K562 (cell line): ENCODE data around the gene C2orf66. TPM values are rescaled to one million over a fixed set of nuclear protein-coding genes. Genes with fewer than 3 reads are reported as not detected.

ENCODE experiments used
- ATAC-seq: fragments of 200-7000 bp; cut with Tn5 transposase; 3 replicates; pipeline ENCODE4 v1.9.1; 2020; ENCODE audit warnings: moderate library complexity
- BruUV-seq: library from RNA; stranded (reverse); fragments of 400-500 nt; replicated peaks from 2 replicates; lab custom pipeline; 2021; lab: Mats Ljungman, UMichigan
- CTCF ChIA-PET: fragments of 300-600 bp; formaldehyde crosslinking; extraction: SDS; loops from one replicate; lab custom pipeline; 2021; ENCODE audit warnings: low intra/inter-chr PET ratio; lab: Yijun Ruan, JAX
- POLR2A ChIA-PET: fragments of 300-600, 350-650 bp; sonication (Branson Sonifier 250); formaldehyde crosslinking; extraction: SDS; loops from one replicate; lab custom pipeline; 2021; ENCODE audit warnings: antibody characterized with exemption, inconsistent platforms; lab: Yijun Ruan, JAX
- DNase-seq, 4 experiments: peaks; one replicate each; pipeline versions ENCODE4 v3.0.0 to v3.0.0-alpha.2; 2011 to 2018; ENCODE audit warnings: low spot score in 3 of 4, mixed read lengths in 3 of 4; ENCODE audit errors: extremely low read depth in 1 of 4
- FAIRE-seq: peaks from 2 replicates; lab custom pipeline; 2011; peaks lifted over from hg19 to GRCh38; lab: Jason Lieb, UNC
- H2AFZ ChIP-seq: 2 replicates; pipeline ENCODE4 v1.6.0; 2011; ENCODE audit warnings: low read depth, low read length, control low read depth, inconsistent platforms
- H3K27ac ChIP-seq: fragments of 200-600 bp; 3 replicates; pipeline ENCODE4 v1.8.0; 2011; ENCODE audit warnings: low read depth, mild to moderate bottlenecking, control low read depth, inconsistent platforms, low read length, moderate library complexity, mixed read lengths; ENCODE audit errors: extremely low read depth
- H3K27me3 ChIP-seq, 2 experiments: fragments of 300-600 bp in 1 of 2; 2 replicates in 1 of 2; 3 replicates in 1 of 2; pipeline versions ENCODE4 v1.6.0 to v1.8.0; 2011; ENCODE audit warnings: inconsistent platforms in 2 of 2, low read length in 2 of 2, mild to moderate bottlenecking in 1 of 2, mixed read lengths in 1 of 2, moderate library complexity in 1 of 2; ENCODE audit not compliant: control insufficient read depth in 2 of 2, insufficient read depth in 2 of 2
- H3K36me3 ChIP-seq: fragments of 300-600 bp; 3 replicates; pipeline ENCODE4 v1.8.0; 2011; ENCODE audit warnings: mild to moderate bottlenecking, low read length, inconsistent platforms; ENCODE audit not compliant: control insufficient read depth, insufficient read depth
- H3K4me1 ChIP-seq, 2 experiments: fragments of 200-600 bp in 1 of 2; replicated peaks in 1 of 2; 2 replicates in 1 of 2; 3 replicates in 1 of 2; pipeline versions ENCODE4 v1.5.1 to v1.8.0; 2011; ENCODE audit warnings: inconsistent platforms in 2 of 2, low read length in 2 of 2, mild to moderate bottlenecking in 1 of 2, mixed read lengths in 1 of 2, moderate library complexity in 1 of 2; ENCODE audit not compliant: control insufficient read depth in 2 of 2, insufficient read depth in 2 of 2
- H3K4me2 ChIP-seq: 2 replicates; pipeline ENCODE4 v1.6.1; 2011; ENCODE audit warnings: low read length, control low read depth, inconsistent platforms, mixed read lengths; ENCODE audit not compliant: insufficient read depth
- H3K4me3 ChIP-seq: fragments of 200-600 bp; sonication (generic), shearing (Covaris generic); 2 replicates; pipeline ENCODE4 v1.5.1; 2016; ENCODE audit warnings: control low read depth, inconsistent platforms
- H3K79me2 ChIP-seq: fragments of 200-600 bp; 3 replicates; pipeline ENCODE4 v1.8.0; 2011; ENCODE audit warnings: low read length, inconsistent platforms; ENCODE audit not compliant: control insufficient read depth, insufficient read depth
- H3K9ac ChIP-seq, 2 experiments: 2 replicates each; pipeline versions ENCODE4 v1.6.0 to v1.6.1; 2011; ENCODE audit warnings: low read depth in 2 of 2, low read length in 2 of 2, control low read depth in 1 of 2, inconsistent platforms in 1 of 2, mild to moderate bottlenecking in 1 of 2, mixed read lengths in 1 of 2; ENCODE audit not compliant: insufficient read depth in 1 of 2
- H3K9me1 ChIP-seq: one replicate; pipeline ENCODE4 v1.6.0; 2011; ENCODE audit warnings: inconsistent platforms, mild to moderate bottlenecking, low read length, moderate library complexity; ENCODE audit not compliant: control insufficient read depth, insufficient read depth
- H3K9me3 ChIP-seq: replicated peaks from 2 replicates; pipeline ENCODE4 v1.5.1; 2011; ENCODE audit warnings: low read depth, low read length, inconsistent platforms; ENCODE audit not compliant: control insufficient read depth, insufficient read depth
- H4K20me1 ChIP-seq: replicated peaks from 2 replicates; pipeline ENCODE4 v1.6.1; 2011; ENCODE audit warnings: low read length, inconsistent platforms, mixed read lengths; ENCODE audit not compliant: control insufficient read depth, insufficient read depth
- ARHGAP35 ChIP-seq: fragments of 450-650 bp; IDR thresholded peaks from 2 replicates; pipeline ENCODE4 v1.6.1; 2018; ENCODE audit not compliant: partially characterized antibody
- FOSL1 ChIP-seq: fragments of 200-800 bp; sonication (Bioruptor generic); conservative IDR thresholded peaks from 2 replicates; pipeline ENCODE4 v1.6.1; 2016; ENCODE audit warnings: missing genetic modification characterization, missing compliant biosample characterization
- HDAC2 ChIP-seq: fragments of 450-650 bp; IDR thresholded peaks from 2 replicates; pipeline ENCODE4 v1.6.1; 2016; ENCODE audit warnings: mild to moderate bottlenecking
- MEF2A ChIP-seq: IDR thresholded peaks from 2 replicates; pipeline ENCODE4 v1.6.1; 2011; ENCODE audit warnings: low read depth, mild to moderate bottlenecking, low read length, moderate library complexity; ENCODE audit not compliant: control insufficient read depth
- MEIS2 ChIP-seq: fragments of 450-650 bp; IDR thresholded peaks from 2 replicates; pipeline ENCODE4 v1.6.1; 2014; ENCODE audit warnings: mild to moderate bottlenecking; ENCODE audit not compliant: partially characterized antibody
- MXD1 ChIP-seq: fragments of 250-450 bp; sonication (Bioruptor Pico); IDR thresholded peaks from 2 replicates; pipeline ENCODE4 v1.8.0; 2021; ENCODE audit warnings: borderline replicate concordance, mild to moderate bottlenecking, moderate library complexity; ENCODE audit not compliant: poor library complexity, severe bottlenecking
- NCOR1 ChIP-seq: fragments of 450-650 bp; IDR thresholded peaks from 2 replicates; pipeline ENCODE4 v1.6.1; 2016; ENCODE audit warnings: mild to moderate bottlenecking, moderate library complexity
- POLR3G ChIP-seq: IDR thresholded peaks from 2 replicates; pipeline ENCODE4 v1.6.1; 2011; ENCODE audit not compliant: insufficient read length, insufficient replicate concordance; ENCODE audit errors: extremely low read depth
- RAD21 ChIP-seq, 2 experiments: fragments of 250-450 bp in 1 of 2; fragments of 450-650 bp in 1 of 2; sonication (Bioruptor Pico) in 1 of 2; formaldehyde crosslinking in 1 of 2; IDR thresholded peaks in 1 of 2; conservative IDR thresholded peaks in 1 of 2; 2 replicates each; pipeline versions ENCODE4 v1.4.0 to v1.8.0; 2020 to 2022; ENCODE audit warnings: mild to moderate bottlenecking in 2 of 2, moderate library complexity in 1 of 2
- ZBTB2 ChIP-seq: fragments of 450-650 bp; IDR thresholded peaks from 2 replicates; pipeline ENCODE4 v1.6.1; 2016; ENCODE audit warnings: antibody characterized with exemption
- ZNF668 ChIP-seq: fragments of 250-450 bp; sonication (Bioruptor Pico); IDR thresholded peaks from 2 replicates; pipeline ENCODE4 v1.8.0; 2022; ENCODE audit warnings: mild to moderate bottlenecking, inconsistent platforms
- WGBS: fragments of 100-300 bp; shearing (Covaris generic); methylation state at CpG from one replicate; pipeline ENCODE4 v1.1.6; 2016; ENCODE audit warnings: low coverage, mixed read lengths; ENCODE audit not compliant: insufficient coverage; ENCODE audit errors: missing lambda C conversion rate; 5-methylcytosine and 5-hydroxymethylcytosine counted together
- in situ Hi-C: fragments of 300-500 bp; cut with MboI; formaldehyde crosslinking; loops from 4 replicates; pipeline ENCODE4 v1.15.0; 2018; ENCODE audit warnings: inconsistent platforms, mixed read lengths
- intact Hi-C: fragments of 100-400 bp; cut with micrococcal nuclease; formaldehyde crosslinking; loops from 2 replicates; pipeline ENCODE4 v1.14.2; 2022
- polyA plus RNA-seq, 8 experiments: library from polyadenylated mRNA; depleted of rRNA in 4 of 8; stranded (reverse) in 5 of 8; unstranded in 3 of 8; fragments of >200 nt; fragmentation: Nextera tagmentation in 2 of 8; fragmentation: Illumina TruSeq in 1 of 8; extraction: Ambion mirVana in 2 of 8; extraction: Trizol in 1 of 8; gene quantifications; 2 replicates each; pipeline versions ENCODE4 v1.2.1 to v1.2.3, GENCODE V29; 2011 to 2014; ENCODE audit warnings: inconsistent platforms in 1 of 8, missing spikeins in 1 of 8
- total RNA-seq, 7 experiments: library from RNA; depleted of rRNA in 6 of 7; stranded (reverse); fragments of >200 nt in 6 of 7; fragmentation: Illumina TruSeq in 2 of 7; extraction: Trizol in 2 of 7; gene quantifications; 2 replicates each; pipeline versions ENCODE4 v1.2.1 to v1.2.3, GENCODE V29; 2011 to 2021; ENCODE audit warnings: low replicate concordance in 1 of 7

C2orf66 gene
- total and polyA plus RNA-seq, 9 of the 15 experiments (the other 6 are each of a cell fraction or from before 2014, with no cell fraction given): not detected

GRCh38 chr2:196823750-196824522 lies 14.8 kb upstream of the C2orf66 start:
- Histone ChIP-seq H3K4me1 (no peaks in the 10 kb centered on the region), H3K9ac (no peak overlapping the region), H3K27ac (no peak overlapping the region), H2AFZ (no peak overlapping the region), H3K79me2 (no peaks in the 10 kb centered on the region), H3K4me3 (no peak overlapping the region), H3K9me3 (no peaks in the 10 kb centered on the region), H3K4me2 (no peak overlapping the region), H3K27me3 (no peaks in the 10 kb centered on the region), H3K9me1 (no peaks in the 10 kb centered on the region), H3K36me3 (no peaks in the 10 kb centered on the region), H4K20me1 (no peaks in the 10 kb centered on the region)
- ATAC-seq (no peak), DNase-seq (no peak), FAIRE-seq (no peak)
- in situ Hi-C loops (no loop called here), intact Hi-C loops (no loop called here)
- ChIA-PET CTCF (no interaction called here), POLR2A (no interaction called here)
- TF ChIP-seq MXD1: no peak
- peak; percentile 25; the same call in 1 of the 2 replicates for TF ChIP-seq MEF2A
- peak; percentile 65 for TF ChIP-seq FOSL1
- no TSS peak for BruUV-seq

GRCh38 chr2:196821195-196821594 lies 12.0 kb upstream of the C2orf66 start:
- Histone ChIP-seq H3K9ac (no peak overlapping the region), H3K4me1 (no peaks in the 10 kb centered on the region), H3K27me3 (no peaks in the 10 kb centered on the region), H3K9me1 (no peaks in the 10 kb centered on the region), H3K36me3 (no peaks in the 10 kb centered on the region), H3K4me2 (no peak overlapping the region), H3K79me2 (no peaks in the 10 kb centered on the region), H2AFZ (no peak overlapping the region), H3K4me3 (no peak overlapping the region), H3K27ac (no peak overlapping the region), H3K9me3 (no peaks in the 10 kb centered on the region), H4K20me1 (no peaks in the 10 kb centered on the region)
- POLR2A ChIA-PET: no interaction called here
- 0% methylated on average over 1 of the region's 1 CpG for WGBS
- ATAC-seq (no peak), DNase-seq (no peak), FAIRE-seq (no peak)
- CTCF ChIA-PET: no interaction called here
- BruUV-seq: no TSS peak
- in situ Hi-C loops: no loop called here
- TF ChIP-seq POLR3G (no peak), RAD21 (CRISPR knock-in tag; conservative IDR thresholded peaks at IDR 0.05 in 1 of 2, IDR thresholded peaks at IDR 0.05 in 1 of 2) (no peak), NCOR1 (no peak), ZNF668 (CRISPR knock-in tag) (no peak), HDAC2 (no peak), ZBTB2 (no peak), MEIS2 (no peak), ARHGAP35 (no peak)
- TF ChIP-seq, all 486 proteins: peak for 0
- intact Hi-C loops: no loop called here
